HepG2 (cell line): ENCODE data around the gene SIX3. TPM values are rescaled to one million over a fixed set of nuclear protein-coding genes. Genes with fewer than 3 reads are reported as not detected.

Source experiments
- ATAC-seq: fragments of 200-7000 bp; cut with Tn5 transposase; 3 replicates; pipeline ENCODE4 v1.9.1; 2020; ENCODE audit warnings: mild to moderate bottlenecking, moderate library complexity
- BruUV-seq: library from RNA; stranded (reverse); fragments of 400-500 nt; replicated peaks from 2 replicates; lab custom pipeline; 2021; lab: Mats Ljungman, UMichigan
- CTCF ChIA-PET: fragments of 300-600 bp; formaldehyde crosslinking; extraction: SDS; loops from one replicate; lab custom pipeline; 2021; ENCODE audit warnings: low total read pairs, inconsistent platforms, low intra/inter-chr PET ratio; lab: Yijun Ruan, JAX
- POLR2A ChIA-PET: fragments of 350-600 bp; sonication (Branson Sonifier 250); formaldehyde crosslinking; loops from one replicate; lab custom pipeline; 2020; ENCODE audit warnings: antibody characterized with exemption, inconsistent platforms; lab: Yijun Ruan, JAX
- DNase-seq: peaks from one replicate; pipeline ENCODE4 v3.0.0-alpha.2; 2015; ENCODE audit warnings: low spot score
- FAIRE-seq: peaks from 3 replicates; lab custom pipeline; 2011; peaks lifted over from hg19 to GRCh38; lab: Jason Lieb, UNC
- H2AFZ ChIP-seq: one replicate; pipeline ENCODE4 v1.6.1; 2011; ENCODE audit warnings: low read length, inconsistent platforms
- H3K27ac ChIP-seq: fragments of 300-600 bp; 3 replicates; pipeline ENCODE4 v1.8.0; 2011; ENCODE audit warnings: mixed run types, mild to moderate bottlenecking, mixed read lengths, low read length, inconsistent platforms; ENCODE audit not compliant: insufficient read depth; ENCODE audit errors: extremely low read length
- H3K27me3 ChIP-seq, 2 experiments: fragments of 200-600 bp in 1 of 2; 2 replicates in 1 of 2; 3 replicates in 1 of 2; pipeline versions ENCODE4 v1.6.0 to v1.8.0; 2011; ENCODE audit warnings: low read length in 2 of 2, mild to moderate bottlenecking in 2 of 2, moderate library complexity in 2 of 2, inconsistent platforms in 1 of 2; ENCODE audit not compliant: insufficient read depth in 2 of 2, control insufficient read depth in 1 of 2
- H3K36me3 ChIP-seq, 2 experiments: fragments of 200-600 bp in 1 of 2; replicated peaks in 1 of 2; 2 replicates in 1 of 2; 3 replicates in 1 of 2; pipeline versions ENCODE4 v1.5.1 to v1.8.0; 2011; ENCODE audit warnings: low read length in 2 of 2, inconsistent platforms in 1 of 2; ENCODE audit not compliant: insufficient read depth in 2 of 2, control insufficient read depth in 1 of 2
- H3K4me1 ChIP-seq: 2 replicates; pipeline ENCODE4 v1.5.1; 2012; ENCODE audit warnings: low read length, inconsistent platforms; ENCODE audit not compliant: insufficient read depth
- H3K4me2 ChIP-seq: 2 replicates; pipeline ENCODE4 v1.6.0; 2011; ENCODE audit warnings: low read depth, low read length, inconsistent platforms
- H3K4me3 ChIP-seq, 3 experiments: fragments of 200-600 bp in 1 of 3; sonication (generic), shearing (Covaris generic) in 1 of 3; replicated peaks in 1 of 3; 2 replicates each; pipeline ENCODE4 v1.5.1; 2011 to 2016; ENCODE audit warnings: low read length in 3 of 3, inconsistent platforms in 2 of 3, low read depth in 2 of 3, mild to moderate bottlenecking in 2 of 3, control low read depth in 1 of 3, mixed read lengths in 1 of 3; ENCODE audit not compliant: insufficient read depth in 1 of 3
- H3K79me2 ChIP-seq: one replicate; pipeline ENCODE4 v1.6.1; 2011; ENCODE audit warnings: low read length, inconsistent platforms; ENCODE audit not compliant: insufficient read depth
- H3K9ac ChIP-seq: 2 replicates; pipeline ENCODE4 v1.6.0; 2011; ENCODE audit warnings: mild to moderate bottlenecking, low read depth, low read length, inconsistent platforms; ENCODE audit not compliant: insufficient read depth
- H3K9me3 ChIP-seq: 2 replicates; pipeline ENCODE4 v1.5.1; 2012; ENCODE audit warnings: mild to moderate bottlenecking, low read length
- H4K20me1 ChIP-seq: 2 replicates; pipeline ENCODE4 v1.6.0; 2011; ENCODE audit warnings: inconsistent platforms, mild to moderate bottlenecking, low read length, moderate library complexity; ENCODE audit not compliant: insufficient read depth
- CBX2 ChIP-seq, 2 experiments: fragments of 200-600 bp in 1 of 2; sonication (generic); formaldehyde crosslinking in 1 of 2; IDR thresholded peaks; 2 replicates each; pipeline versions ENCODE4 v1.7.0 to v1.8.1; 2018 to 2022; ENCODE audit warnings: low read depth in 2 of 2, low read length in 1 of 2, mild to moderate bottlenecking in 1 of 2, missing genetic modification reagents in 1 of 2
- CBX5 ChIP-seq: sonication (generic); formaldehyde crosslinking; IDR thresholded peaks from 2 replicates; pipeline ENCODE4 v1.4.0; 2020; ENCODE audit warnings: missing genetic modification reagents, borderline replicate concordance
- ELF1 ChIP-seq: sonication (generic); formaldehyde crosslinking; IDR thresholded peaks from 2 replicates; pipeline ENCODE4 v1.4.0; 2020; ENCODE audit warnings: missing genetic modification reagents
- PITX1 ChIP-seq: sonication (generic); formaldehyde crosslinking; IDR thresholded peaks from 2 replicates; pipeline ENCODE4 v1.5.1; 2020; ENCODE audit warnings: mild to moderate bottlenecking, missing genetic modification reagents
- THAP11 ChIP-seq: IDR thresholded peaks from 2 replicates; pipeline ENCODE4 v1.6.1; 2016; ENCODE audit warnings: missing biosample characterization, missing genetic modification reagents
- ZFP37 ChIP-seq: sonication (generic); formaldehyde crosslinking; IDR thresholded peaks from 2 replicates; pipeline ENCODE4 v1.4.0; 2020; ENCODE audit warnings: missing genetic modification reagents, borderline replicate concordance
- ZNF343 ChIP-seq: sonication (generic); formaldehyde crosslinking; IDR thresholded peaks from 2 replicates; pipeline ENCODE4 v1.4.0; 2020; ENCODE audit warnings: mild to moderate bottlenecking, missing genetic modification reagents
- ZNF512 ChIP-seq: sonication (generic); formaldehyde crosslinking; IDR thresholded peaks from 2 replicates; pipeline ENCODE4 v1.4.0; 2020; ENCODE audit warnings: mild to moderate bottlenecking, missing genetic modification reagents
- ZNF530 ChIP-seq: sonication (generic); formaldehyde crosslinking; IDR thresholded peaks from 2 replicates; pipeline ENCODE4 v1.5.0; 2020; ENCODE audit warnings: low read depth, mild to moderate bottlenecking, missing genetic modification reagents
- ZNF709 ChIP-seq: sonication (generic); formaldehyde crosslinking; IDR thresholded peaks from 2 replicates; pipeline ENCODE4 v1.5.0; 2020; ENCODE audit warnings: mild to moderate bottlenecking, missing genetic modification reagents
- WGBS: methylation state at CpG from one replicate; pipeline ENCODE4 v1.1.6; 2017; ENCODE audit warnings: low lambda C conversion rate; 5-methylcytosine and 5-hydroxymethylcytosine counted together
- in situ Hi-C: cut with HindIII; loops from 2 replicates; pipeline ENCODE4 v1.10.0; 2017; ENCODE audit warnings: low pct_unique_long_range_greater_than_20kb; ENCODE audit not compliant: extremely low pct_ligation_motif_present
- intact Hi-C: fragments of 100-400 bp; cut with micrococcal nuclease; formaldehyde crosslinking; loops from one replicate; pipeline ENCODE4 v1.10.0; 2022; ENCODE audit not compliant: unreplicated experiment
- polyA plus RNA-seq, 8 experiments: library from polyadenylated mRNA; depleted of rRNA in 3 of 8; stranded (reverse) in 7 of 8; unstranded in 1 of 8; fragments of >200 nt; fragmentation: Illumina TruSeq in 4 of 8; extraction: Trizol in 4 of 8; gene quantifications; 2 replicates each; pipeline versions ENCODE4 v1.2.1 to v1.2.3, GENCODE V29; 2011 to 2016; ENCODE audit warnings: low read depth in 4 of 8, missing spikeins in 1 of 8, mixed read lengths in 1 of 8; ENCODE audit not compliant: insufficient read depth in 1 of 8
- total RNA-seq, 5 experiments: library from RNA; depleted of rRNA; stranded (reverse); fragments of >200 nt; fragmentation: Illumina TruSeq; extraction: Trizol; gene quantifications; 2 replicates each; pipeline ENCODE4 v1.2.3, GENCODE V29; 2016; ENCODE audit warnings: low read depth in 1 of 5

Gene SIX3
- total and polyA plus RNA-seq, 2 of the 13 experiments (the other 11 are each of a cell fraction or from before 2014, with no cell fraction given): not detected

GRCh38 chr2:44909831-44910230 is 31.7 kb upstream of the SIX3 start:
- H3K79me2 ChIP-seq: no peaks in the 10 kb centered on the region
- H2AFZ ChIP-seq: no peak overlapping the region
- WGBS: 27% methylated on average over 1 of the region's 1 CpG
- H3K9ac ChIP-seq: no peak overlapping the region
- H3K36me3 ChIP-seq: no peaks in the 10 kb centered on the region
- H3K27me3 ChIP-seq: peaks cover 0 to 25% of the 10 kb centered on the region in 2 experiments; a peak in 2 of 5 replicates
- no TSS peak for BruUV-seq
- H3K9me3 ChIP-seq: no peaks in the 10 kb centered on the region
- no peak overlapping the region for H3K27ac ChIP-seq
- POLR2A ChIA-PET: no interaction called here
- intact Hi-C loops (no loop called here), in situ Hi-C loops (no loop called here)
- CTCF ChIA-PET: no interaction called here
- H3K4me1 ChIP-seq: no peaks in the 10 kb centered on the region
- no peak for DNase-seq
- TF ChIP-seq ZNF709 (CRISPR knock-in tag) (no peak), CBX5 (no peak), ZNF512 (CRISPR knock-in tag) (no peak), ELF1 (no peak), CBX2 (IDR thresholded peaks at IDR 0.05; ENCODE audit: low read depth, low read length) (no peak), CBX2 (CRISPR knock-in tag; IDR thresholded peaks at IDR 0.05; ENCODE audit: low read depth) (no peak), ZNF530 (CRISPR knock-in tag) (no peak), ZNF343 (CRISPR knock-in tag) (no peak), ZFP37 (CRISPR knock-in tag) (no peak), PITX1 (CRISPR knock-in tag) (no peak), THAP11 (CRISPR knock-in tag) (no peak)
- FAIRE-seq: no peak
- H3K4me2 ChIP-seq: no peak overlapping the region
- no peak for ATAC-seq
- no peak overlapping the region for H3K4me3 ChIP-seq
- no peaks in the 10 kb centered on the region for H4K20me1 ChIP-seq
